ENCODE data around the gene RPS6KA2. TPM values are rescaled to one million over a fixed set of nuclear protein-coding genes. Genes with fewer than 3 reads are reported as not detected.

RPS6KA2 gene
- total RNA-seq, 1 donor from 2014 or later: 33.2 TPM

DNA sequence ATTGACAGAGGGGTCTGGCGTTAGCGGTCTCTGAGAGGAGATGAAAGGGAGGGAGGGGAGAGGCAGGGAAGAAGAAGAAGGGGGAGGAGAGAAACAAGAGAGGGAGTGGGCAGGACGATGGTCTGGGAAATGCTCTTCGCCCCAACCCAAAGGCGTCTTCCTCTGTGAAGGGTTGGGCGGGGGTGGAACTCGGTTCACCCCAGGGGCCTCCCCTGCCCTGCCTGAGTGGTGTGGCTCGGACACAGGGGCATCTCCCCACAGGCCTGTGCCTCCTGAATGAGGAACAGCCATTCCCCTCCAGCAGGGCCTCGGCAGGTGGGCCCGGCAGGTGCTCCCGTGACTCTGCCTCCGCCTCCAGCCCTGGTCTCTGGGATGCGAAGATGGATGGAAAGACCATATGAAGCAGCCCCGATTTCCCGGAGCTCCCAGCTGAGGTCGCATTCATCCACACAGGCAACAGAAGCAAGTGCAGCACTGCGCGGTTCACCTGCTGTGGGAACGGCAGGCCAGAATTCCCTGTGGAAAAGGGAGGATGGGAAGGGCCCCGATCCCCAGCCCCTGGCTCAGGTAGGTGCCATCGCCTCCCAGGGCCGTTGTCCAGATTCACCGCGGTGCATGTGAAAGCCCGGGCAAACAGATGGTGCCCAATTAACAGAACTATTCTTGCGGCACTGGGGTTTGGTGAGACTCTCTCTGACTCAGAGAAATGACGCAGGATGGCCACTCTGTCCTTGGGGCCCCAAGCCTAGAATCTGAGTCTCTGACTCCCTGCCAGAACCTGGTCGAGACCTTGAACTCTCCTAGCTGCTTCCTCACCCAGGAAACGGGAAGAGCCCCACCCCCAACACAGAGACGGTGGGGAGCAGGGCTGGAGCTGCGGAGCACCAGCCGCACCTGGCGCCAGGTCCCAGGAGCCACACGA, 29.4 kb upstream of the RPS6KA2 start:
- no peak for DNase-seq

GRCh38 chr6:166655713-166656229, 28.7 kb upstream of the RPS6KA2 start:
- DNase-seq: no peak

DNA sequence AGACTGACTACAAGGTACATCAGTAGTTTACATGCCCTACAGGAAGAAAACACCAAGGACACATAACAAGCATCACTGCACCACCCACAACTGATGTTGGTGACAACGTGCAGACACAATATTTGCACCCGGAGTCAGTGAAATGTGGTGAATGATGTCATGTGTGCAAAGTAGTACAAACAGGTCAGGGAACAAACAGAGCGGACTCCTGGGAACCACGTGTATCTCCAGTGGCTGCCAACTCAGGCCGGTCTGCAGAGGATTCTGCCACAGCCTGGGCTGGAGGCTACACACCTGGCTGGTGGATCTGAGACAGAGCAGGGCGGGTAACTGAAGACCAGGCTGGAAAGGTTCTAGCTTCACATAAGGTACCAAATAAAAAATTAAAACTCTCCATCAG, 28.2 kb upstream of the RPS6KA2 start:
- no peak for DNase-seq

GRCh38 chr6:166654573-166654972, 27.5 kb upstream of the RPS6KA2 start:
- DNase-seq: no peak

DNA sequence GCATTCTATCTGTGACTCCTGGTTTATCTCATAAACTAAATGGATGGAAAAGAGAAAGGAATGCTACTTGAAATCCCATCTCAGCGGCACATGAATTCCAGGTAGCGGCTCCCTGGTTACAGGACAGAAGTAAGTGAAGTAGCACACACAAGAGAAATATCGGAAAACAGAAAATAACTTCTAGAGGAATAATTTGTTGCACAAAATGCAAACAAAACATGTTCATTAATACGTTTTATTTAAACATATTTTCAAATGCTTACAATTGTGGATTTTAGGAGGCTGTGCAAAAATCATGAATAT, 26.5 kb upstream of the RPS6KA2 start:
- DNase-seq: no peak

GRCh38 chr6:166650824-166651807, 24.1 kb upstream of the RPS6KA2 start:
- no peak for DNase-seq

- DNase-seq: no peak
These were observed 23.0 kb upstream of the RPS6KA2 start for GRCh38 chr6:166650047-166650446.

DNA sequence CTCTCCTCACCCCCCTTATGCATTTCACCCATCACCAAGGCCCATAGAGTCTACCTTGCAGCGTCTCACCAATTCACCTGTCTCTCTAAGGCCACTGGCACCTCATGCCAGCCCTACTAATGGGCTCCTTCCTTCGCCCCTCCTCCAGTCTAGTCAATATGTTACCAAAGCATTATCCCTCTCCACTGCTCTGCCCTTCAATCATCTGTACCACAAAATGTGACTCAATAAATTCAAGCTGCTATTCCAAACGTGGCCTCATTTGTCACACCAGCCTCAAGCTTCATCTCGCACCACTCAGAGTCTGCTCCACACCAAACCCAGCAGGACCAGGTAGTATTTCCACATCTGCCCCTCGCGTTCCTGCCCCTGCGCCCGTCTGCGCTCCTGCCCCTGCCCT, 21.8 kb upstream of the RPS6KA2 start:
- DNase-seq: no peak

DNA sequence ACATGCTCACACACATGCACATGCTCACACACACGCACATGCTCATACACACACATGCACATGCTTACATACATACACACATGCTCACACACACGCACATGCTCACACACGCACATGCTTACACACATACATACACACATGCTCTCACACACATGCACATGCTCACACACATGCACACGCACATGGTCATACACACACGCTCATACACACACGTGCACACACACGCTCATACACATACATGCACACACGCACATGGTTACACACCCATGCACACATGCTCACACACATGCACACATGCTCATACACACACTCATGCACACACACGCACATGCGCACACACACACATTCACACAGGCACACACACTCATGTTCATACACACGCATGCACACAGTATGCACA, 20.8 kb upstream of the RPS6KA2 start:
- no peak for DNase-seq

DNA sequence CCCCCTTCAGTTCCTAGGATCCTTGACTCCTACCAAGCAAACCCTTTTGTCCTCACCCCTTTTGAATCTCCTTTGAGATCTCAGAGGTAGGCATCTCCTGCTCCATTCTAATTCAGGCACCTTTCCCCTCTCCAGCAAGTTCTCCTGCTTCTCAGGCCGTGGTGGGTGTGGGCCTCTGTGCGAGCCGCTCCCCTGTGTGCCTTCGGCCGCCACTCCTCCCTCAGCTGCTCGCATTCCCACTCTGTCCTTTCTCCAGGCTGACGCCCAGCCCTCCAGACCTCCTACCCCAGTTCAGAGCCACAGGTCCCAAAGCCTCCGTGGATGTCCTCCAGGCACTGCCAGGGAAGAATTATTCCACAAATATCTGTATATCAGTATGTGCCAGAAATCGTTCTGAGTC, 19.7 kb upstream of the RPS6KA2 start:
- DNase-seq: no peak

GRCh38 chr6:166645896-166646295, 18.8 kb upstream of the RPS6KA2 start:
- no peak for DNase-seq

GRCh38 chr6:166644681-166645080, 17.6 kb upstream of the RPS6KA2 start:
- DNase-seq: no peak

DNA sequence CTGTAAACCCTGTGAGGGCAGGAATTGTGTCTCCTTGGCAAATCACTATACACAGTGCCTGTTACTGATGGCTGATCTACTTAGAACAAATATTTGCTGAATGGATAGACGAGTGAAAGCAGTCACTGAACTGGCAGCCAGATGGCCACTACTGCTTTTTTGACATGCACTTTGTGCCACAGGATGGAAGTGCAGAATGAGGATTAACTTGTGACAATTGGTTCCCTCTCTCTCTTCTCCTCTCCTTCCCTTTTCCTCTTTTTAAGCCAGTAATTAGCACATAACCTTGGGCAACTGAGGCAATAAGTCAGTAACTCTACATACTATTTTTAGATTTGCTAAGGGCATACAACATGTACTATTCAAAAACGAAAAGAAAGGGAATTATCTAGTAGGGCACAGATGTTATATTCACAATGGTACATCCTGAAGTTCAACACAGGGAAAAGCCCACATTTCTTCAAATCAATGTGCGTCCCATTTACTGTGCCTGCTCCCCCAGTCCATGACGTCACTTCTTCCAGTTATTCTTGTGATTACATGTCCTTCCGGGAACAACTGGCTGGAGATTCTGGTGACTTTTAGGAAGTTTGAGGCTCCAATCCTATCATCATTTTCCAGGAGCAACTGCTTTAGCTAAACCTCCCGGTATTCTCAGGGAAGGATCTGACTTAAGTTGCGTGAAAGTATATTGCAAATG, 17.0 kb upstream of the RPS6KA2 start:
- DNase-seq: no peak

- no peak for DNase-seq
These were observed 15.6 kb upstream of the RPS6KA2 start for GRCh38 chr6:166642646-166643045.

- no peak for DNase-seq
These were observed 13.4 kb upstream of the RPS6KA2 start for GRCh38 chr6:166640342-166641043.

DNA sequence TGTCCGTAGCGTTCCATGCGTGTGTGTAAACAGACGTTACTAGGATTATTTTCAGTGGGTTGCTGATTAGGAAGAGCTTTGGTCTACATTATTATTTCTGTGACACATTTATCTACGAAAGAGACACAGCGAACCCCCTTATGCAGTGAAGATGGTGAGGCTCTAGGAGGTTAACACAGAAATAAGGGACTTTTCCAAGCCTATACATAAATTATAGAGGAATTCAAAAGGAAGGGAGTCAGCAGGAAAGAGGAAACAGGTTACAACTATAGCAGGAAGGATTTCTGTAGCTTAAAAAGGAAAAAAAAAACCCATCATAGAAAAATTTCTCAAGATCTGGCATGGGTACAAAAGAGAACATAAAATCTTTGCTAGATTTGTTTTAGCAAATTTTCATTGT, 12.9 kb upstream of the RPS6KA2 start:
- no peak for DNase-seq

GRCh38 chr6:166638573-166638964, 11.5 kb upstream of the RPS6KA2 start:
- DNase-seq: no peak

GRCh38 chr6:166637812-166638572, 10.9 kb upstream of the RPS6KA2 start:
- DNase-seq: no peak

GRCh38 chr6:166636934-166637333, 9.9 kb upstream of the RPS6KA2 start:
- DNase-seq: no peak

DNA sequence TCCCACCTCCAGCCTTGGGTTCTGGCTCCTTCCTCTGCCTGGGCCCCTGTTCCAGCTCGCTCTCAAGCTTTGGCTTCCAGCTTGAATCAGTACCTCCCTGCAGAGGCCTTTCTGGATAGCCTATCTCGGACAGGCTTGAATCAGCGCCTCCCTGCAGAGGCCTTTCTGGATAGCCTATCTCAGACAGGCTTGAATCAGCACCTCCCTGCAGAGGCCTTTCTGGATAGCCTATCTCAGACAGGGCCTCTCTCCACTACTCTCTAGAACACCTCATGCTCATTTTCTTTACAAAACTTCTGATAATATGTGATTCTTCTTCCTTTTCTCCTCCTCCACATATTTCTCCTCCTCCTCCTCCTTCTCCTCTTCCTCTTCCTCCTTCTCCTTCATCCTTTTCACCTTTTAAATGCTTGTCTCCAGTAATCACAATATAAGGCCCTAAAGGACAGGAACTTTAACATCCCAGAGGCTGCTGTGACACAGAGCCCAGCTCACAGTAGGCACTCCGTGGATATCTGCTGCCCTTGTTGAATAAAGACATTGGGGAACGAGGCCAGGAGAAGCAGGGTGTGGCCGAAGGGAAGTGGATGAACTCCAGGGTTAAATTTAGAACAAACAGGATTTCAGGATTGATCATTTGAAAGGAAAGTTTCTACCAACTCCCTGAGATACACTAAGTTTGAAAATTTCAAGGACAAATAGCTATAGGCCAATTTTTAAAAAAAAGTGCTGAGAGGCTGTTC, 9.3 kb upstream of the RPS6KA2 start:
- no peak for DNase-seq

All from tongue (tissue), 2 donors.